Endothelial cell of umbilical vein (primary cell): ENCODE data around the gene DNMT1.

ENCODE experiments used
- EZH2 ChIP-seq: IDR thresholded peaks from 2 replicates; pipeline ENCODE4 v1.6.1; 2012; ENCODE audit warnings: borderline replicate concordance, low read depth, mild to moderate bottlenecking, moderate library complexity, low read length, inconsistent platforms; ENCODE audit not compliant: severe bottlenecking
- POLR2A ChIP-seq: IDR thresholded peaks from 2 replicates; pipeline ENCODE4 v1.6.1; 2012; ENCODE audit warnings: low read depth, mild to moderate bottlenecking, control low read depth, low read length
- TF ChIP-seq, protein P1 (sequence below), 2 donors: IDR thresholded peaks; 1 replicate in 1 of 2; 2 replicates in 1 of 2; pipeline ENCODE4 v1.5.1; 2011; ENCODE audit warnings: low read length in 2 of 2, mild to moderate bottlenecking in 2 of 2, moderate library complexity in 2 of 2, control low read depth in 1 of 2, inconsistent platforms in 1 of 2, low read depth in 1 of 2; ENCODE audit not compliant: insufficient read depth in 1 of 2; ENCODE audit errors: extremely low read depth in 1 of 2
- TF ChIP-seq, protein P2 (sequence below): IDR thresholded peaks from 2 replicates; pipeline ENCODE4 v1.6.1; 2011; ENCODE audit not compliant: insufficient read depth, insufficient read length

DNA sequence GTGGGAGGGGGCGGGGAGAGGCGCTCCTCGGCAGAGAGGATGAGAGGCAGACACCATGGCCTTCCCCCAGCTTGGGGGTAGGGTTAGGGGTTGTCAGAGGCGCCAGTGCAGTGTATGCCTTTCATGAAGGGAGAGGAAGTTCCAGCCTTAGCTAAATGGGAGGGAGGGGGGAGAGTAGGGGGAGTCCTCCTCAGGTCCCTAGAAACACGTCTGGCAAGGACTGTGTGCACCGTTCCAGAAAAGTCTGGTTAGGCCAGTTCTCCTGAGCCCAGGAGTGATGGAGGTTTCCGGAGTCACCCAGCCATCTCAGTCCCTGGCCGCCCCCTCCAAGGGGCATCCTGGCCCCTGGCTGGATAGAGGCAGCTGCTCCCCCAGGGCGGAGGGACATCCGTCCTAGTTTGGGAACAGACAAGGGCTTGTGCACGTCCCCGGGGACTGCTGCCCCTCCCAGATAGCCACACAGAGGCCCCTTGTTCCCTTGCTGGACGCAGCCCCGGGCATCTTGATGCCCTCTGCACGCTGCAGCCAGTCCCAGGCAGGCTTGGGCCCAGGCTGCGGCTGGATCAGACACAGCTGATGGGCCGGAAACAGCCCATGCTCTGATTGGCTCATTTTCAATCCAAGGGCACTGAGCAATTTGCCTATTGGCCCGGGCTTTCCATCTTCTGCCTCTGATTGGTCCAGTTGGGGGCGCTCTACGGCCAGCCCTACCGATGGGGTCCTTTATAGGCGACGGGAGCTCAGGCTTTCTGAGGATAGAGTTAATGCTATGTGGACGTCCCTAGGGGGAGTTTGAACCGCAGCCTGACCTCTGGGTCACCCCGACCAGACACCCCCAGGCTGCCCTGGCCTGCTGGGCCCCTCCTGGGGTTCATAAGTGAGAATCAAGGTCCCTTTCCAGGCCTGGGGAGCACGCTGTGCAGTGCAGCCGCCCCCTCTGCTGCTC is 32.5 kb upstream of the DNMT1 start:
- TF ChIP-seq, protein P1, sequence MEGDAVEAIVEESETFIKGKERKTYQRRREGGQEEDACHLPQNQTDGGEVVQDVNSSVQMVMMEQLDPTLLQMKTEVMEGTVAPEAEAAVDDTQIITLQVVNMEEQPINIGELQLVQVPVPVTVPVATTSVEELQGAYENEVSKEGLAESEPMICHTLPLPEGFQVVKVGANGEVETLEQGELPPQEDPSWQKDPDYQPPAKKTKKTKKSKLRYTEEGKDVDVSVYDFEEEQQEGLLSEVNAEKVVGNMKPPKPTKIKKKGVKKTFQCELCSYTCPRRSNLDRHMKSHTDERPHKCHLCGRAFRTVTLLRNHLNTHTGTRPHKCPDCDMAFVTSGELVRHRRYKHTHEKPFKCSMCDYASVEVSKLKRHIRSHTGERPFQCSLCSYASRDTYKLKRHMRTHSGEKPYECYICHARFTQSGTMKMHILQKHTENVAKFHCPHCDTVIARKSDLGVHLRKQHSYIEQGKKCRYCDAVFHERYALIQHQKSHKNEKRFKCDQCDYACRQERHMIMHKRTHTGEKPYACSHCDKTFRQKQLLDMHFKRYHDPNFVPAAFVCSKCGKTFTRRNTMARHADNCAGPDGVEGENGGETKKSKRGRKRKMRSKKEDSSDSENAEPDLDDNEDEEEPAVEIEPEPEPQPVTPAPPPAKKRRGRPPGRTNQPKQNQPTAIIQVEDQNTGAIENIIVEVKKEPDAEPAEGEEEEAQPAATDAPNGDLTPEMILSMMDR (IDR thresholded peaks at IDR 0.05; ENCODE audit: extremely low read depth in 1 of 2, insufficient read depth in 1 of 2, low read depth in 1 of 2, low read length in 2 of 2), result no peak
- TF ChIP-seq, protein P2, sequence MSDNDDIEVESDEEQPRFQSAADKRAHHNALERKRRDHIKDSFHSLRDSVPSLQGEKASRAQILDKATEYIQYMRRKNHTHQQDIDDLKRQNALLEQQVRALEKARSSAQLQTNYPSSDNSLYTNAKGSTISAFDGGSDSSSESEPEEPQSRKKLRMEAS, result no peak
- TF ChIP-seq POLR2A (no peak), EZH2 (no peak)
